GM10266 (cell line): ENCODE measurements around the gene ARF1.

Experiments used
- DNase-seq: peaks from one replicate; pipeline ENCODE4 v3.0.0; 2012; ENCODE audit errors: extremely low spot score
- CTCF ChIP-seq: IDR thresholded peaks from 2 replicates; pipeline ENCODE4 v1.5.1; 2012; ENCODE audit warnings: mild to moderate bottlenecking, low read depth; ENCODE audit not compliant: control insufficient read depth, insufficient read depth; ENCODE audit errors: missing control alignments

The ARF1 gene

DNA sequence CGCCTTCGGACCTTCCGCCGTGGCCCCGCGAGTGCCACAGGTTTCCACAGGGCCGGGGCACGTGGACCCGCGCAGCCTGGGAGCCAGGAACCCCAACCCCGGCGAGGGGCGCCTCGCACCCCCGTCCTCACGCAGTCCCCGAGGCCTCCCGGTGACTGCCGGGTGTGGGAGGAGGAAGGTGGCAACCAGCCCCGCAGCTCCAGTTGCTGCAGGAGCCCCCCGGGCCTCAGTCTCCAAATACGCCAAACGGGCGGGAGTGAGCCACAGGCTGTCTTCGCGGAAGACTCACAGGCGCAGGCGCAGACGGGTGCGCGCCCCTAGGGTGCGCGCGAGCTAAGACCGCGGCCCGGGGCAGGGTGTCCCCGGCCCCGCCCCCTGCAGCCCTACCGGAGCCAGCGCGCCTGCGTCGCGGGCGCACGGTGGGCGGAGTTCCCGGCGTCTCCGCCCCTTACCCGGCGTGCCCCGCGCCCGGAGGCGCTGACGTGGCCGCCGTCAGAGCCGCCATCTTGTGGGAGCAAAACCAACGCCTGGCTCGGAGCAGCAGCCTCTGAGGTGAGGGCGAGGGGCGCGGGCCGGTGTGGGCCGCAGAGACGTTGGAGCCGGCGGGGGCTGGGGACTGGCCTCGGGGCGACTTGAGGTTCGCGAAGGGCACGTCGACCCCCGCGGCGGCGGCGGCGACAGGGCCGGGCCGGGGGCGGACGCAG is at the start of gene ARF1:
TSS of gene ARF1 (plus strand) at position 495 of the 704 bp plus-strand sequence. CDS start 14,407 bp downstream, outside the sequence.
- peak; percentile 100 for DNase-seq

DNA sequence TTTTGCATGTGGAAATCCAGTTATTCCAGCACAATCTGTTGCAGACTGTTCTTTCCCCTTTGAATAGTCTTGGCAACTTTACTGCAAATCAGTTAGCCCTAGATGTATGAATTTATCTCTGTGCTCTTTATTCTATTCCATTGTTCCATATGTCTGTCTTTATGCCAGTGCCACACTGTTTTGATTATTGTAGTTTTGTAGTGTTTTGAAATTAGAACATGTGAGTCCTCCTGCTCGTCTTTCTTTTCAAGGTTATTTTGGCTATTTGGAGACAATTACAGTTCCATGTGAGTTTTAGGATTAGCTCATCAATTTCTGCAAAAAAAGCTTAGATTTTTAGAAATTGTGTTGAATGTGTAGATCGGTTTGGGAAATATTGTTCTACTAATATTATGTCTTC is 49.1 kb upstream of the ARF1 start:
- no peak for TF ChIP-seq CTCF
- no peak for DNase-seq

More for the DNA sequence above, at the start of gene ARF1:
- TF ChIP-seq CTCF: no peak

DNA sequence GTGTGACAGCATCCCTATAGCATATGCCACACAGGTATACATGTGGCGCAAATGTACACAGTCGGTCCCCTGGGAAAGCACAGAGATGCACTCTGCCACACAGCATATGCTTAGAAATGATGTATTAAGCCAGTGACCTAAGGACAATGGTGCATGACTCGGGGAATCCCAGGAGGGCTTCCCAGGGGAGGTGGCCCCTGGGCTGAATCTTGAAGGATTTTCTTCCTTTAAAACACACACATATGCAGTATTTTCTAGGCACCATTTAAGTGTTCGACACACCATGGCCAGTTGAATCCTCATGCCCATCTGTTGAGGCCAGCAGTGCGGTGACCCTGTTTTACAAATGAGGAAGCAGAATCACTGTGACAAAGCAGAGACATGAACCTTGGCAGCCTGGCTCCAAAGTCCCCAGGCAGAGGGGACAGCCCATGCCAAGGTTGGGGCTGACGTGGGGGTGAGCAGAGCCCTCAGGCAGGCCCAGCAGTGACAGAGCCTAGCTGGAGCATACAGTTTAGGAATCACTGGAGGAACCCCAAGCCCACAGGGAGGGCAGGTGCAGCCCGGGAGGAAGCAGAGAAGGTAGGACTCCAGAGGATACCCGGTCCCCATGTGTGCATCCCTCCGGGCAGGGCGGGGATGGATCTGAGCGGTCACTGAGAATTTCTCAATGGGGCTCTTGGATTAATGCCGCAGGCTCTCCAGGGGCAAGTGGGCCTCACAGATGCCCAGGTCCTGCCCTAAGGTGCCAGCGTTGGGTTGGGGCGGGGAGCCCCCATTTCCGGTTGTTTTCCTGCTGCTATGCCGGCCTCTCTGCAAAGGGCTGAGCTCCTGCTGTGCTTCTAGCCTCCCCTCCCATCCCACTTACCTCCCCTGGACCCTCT is 47.3 kb upstream of the ARF1 start:
- TF ChIP-seq CTCF: no peak
- DNase-seq: no peak

GRCh38 chr1:228035844-228036243 is 46.7 kb upstream of the ARF1 start:
- no peak for TF ChIP-seq CTCF
- DNase-seq: no peak

- no peak for DNase-seq
- no peak for TF ChIP-seq CTCF
Observed at GRCh38 chr1:228036701-228037231, 45.7 kb upstream of the ARF1 start.

DNA sequence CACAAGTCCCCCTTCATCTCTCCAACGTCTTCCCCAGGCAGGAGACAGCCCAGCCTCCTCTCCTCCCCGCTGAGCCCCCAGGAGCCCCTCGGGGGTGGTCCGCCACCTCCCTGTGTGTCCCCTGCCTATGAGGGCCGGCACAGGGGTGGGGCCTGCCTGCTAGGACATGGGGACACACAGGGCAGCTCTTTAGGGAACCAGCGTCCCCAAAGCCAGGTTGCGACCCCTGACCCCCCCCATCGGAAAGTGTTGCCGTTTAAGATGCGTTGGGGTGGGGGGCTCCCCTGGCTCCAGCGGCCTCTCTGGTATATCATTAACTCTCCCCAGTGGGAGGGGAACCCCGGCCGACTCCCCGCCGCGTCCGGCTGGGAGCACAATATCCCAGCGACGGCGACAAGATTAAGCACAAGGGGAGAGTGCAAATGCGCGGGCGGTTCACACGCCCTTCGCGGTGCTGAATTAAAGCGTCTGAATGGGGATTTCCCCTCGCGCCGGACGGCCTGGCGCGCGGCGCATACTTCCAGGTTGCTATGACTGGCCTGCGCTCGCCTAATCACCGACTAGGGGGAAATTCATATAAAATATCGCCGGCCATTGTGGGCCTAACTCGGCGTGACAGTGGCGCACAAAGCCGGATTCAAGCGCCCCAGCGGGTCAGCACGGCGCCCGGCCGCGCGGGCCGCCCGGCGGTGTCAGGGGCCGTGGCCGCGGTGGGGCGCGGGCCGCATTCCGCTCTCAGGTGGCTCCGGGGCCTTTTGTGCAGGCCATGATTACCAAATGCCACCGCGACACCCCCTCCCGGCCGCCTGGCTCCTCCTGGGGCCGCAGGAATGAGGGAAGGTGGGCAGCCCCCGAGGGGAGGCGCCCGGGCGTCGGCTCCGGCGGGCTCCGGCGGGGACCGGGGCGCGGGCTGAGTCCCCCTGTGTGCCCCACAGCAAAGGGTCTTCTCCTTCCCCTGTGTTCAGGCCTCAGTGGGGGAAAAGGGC is 44.8 kb upstream of the ARF1 start:
- DNase-seq: peak; percentile 86
- no peak for TF ChIP-seq CTCF
